DMS53 treated with DMSO at 0.1 percent for 48 hours (cell line): ENCODE data around the gene ABHD16A.
"Not testable (repeated sequence)": the region's sequence is repeated elsewhere in the genome, so short reads cannot be mapped to it uniquely, and the experiment has no call there.

Experiments
- DNase-seq: peaks from one replicate; lab custom pipeline; 2025; ENCODE audit not compliant: unreplicated experiment; lab: John Stamatoyannopoulos, UW

Gene ABHD16A

DNA sequence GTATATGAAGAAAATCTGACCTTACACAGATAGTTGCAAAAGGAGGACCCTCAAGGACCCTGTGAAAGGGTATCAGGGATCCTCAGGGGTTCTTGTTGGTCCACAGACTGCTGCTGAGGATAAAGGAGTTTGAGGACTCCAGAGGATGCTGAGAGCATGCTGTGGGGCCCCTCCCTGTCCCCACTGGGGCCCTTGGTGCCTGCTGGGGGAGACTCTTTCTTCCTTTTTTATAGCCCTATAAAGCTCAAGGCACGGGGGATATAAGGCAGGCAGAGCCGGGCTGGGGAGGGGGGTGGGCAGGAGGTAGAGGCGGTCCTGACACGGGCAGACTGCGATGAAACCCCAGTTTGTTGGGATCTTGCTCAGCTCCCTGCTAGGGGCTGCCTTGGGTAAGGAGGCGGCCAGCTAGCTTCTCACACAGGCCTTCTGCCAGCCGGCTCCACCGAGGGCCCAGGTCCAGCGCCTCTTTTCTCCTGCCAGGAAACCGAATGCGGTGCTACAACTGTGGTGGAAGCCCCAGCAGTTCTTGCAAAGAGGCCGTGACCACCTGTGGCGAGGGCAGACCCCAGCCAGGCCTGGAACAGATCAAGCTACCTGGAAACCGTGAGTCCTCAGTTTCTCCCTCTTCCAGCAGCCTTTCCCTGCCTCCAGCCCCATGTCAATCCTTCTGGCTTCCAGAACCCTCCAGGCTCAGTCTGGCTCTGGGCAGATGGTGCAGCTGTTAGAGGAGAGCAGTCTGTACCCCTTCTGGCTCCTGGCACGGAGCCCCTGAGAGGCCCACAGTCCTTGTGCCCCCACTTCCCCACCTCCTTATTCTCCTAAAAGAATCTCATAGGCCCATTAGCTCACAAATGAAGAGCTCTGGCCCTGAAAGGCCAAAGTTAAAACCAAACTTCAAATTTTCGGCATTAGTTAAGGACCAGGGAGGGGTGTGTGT, 12.2 kb upstream of the ABHD16A start, which contains the start of gene LY6G6D:
Gene LY6G6D, plus strand, starts transcription at position 327 of the 937 bp plus-strand sequence. Its CDS starts 8 bp downstream, at position 335.
- DNase-seq: no peak

DNA sequence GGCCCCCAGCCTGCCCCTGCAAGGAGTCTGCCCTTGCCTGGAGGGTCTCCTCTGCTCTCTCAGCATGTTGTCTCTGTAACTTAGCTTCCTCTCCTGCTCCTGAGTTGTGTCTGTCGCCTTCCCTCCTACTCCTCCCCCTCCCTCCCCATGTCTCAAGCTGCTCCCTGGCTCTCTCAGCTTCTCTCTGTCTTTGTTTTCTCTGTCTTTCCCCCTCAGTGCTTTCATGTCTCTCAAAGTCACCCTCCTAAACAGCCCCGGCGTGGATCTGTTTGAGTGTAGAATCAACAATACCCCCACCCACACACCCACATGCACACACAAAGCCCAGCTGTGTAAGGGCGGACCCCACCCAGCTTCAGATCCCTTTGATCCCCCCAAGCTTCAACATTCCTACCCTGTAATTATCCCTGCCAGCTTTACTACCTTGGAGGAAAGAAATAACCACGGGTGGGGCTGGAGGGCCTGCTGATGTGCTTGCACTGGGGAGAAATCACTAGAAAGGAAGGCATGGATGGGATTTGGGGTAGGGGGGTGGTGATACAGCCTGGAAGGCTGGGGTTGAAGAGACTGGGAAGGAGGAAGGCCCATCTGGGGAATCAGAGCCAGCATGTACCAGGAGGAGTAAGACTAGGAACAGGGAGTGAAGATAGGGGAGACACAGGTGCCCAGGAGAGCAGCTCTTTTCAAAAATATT, 11.0 kb upstream of the ABHD16A start:
- no peak for DNase-seq

DNA sequence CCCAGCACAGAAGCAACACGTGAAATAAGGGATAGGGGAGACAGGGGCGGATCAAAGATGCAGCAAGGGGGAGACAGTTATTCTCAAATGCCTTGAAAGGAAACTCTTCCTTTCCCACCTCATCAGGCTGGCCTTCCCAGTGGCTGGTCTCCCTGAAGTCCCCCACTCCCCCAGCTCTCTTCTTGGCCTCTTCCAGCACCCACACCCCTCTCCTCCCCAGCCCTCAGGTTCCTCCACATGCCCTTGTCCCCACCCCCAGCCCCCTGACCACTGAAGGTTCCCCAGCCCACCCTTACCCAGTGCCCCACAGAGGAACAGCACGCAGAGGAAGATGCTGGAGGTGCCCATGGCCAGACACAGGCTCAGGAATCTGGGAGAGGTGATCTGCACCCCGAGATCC, 10.3 kb upstream of the ABHD16A start:
- no peak for DNase-seq

GRCh38 chr6:31712296-31712695, 9.2 kb upstream of the ABHD16A start:
- no peak for DNase-seq

DNA sequence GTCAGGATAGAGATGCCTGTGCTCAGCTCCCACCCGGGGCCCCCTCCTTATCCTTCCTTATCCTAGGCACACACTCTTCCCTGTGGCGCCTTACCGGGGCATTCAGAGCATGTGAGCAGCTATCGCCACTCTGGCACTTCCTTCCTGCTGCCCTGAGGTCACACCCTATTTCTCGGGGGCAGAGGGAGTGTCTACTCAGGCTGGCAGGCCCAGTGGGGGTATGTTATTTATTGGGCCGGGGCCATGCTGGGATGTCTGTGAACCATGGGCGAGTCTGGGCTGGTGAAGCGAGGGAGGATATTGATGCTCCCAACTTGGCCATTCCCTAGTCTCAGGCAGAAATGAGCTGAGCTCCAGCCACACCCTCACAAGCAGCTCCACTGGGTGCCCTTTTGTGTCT, 8.1 kb upstream of the ABHD16A start:
- DNase-seq: no peak

DNA sequence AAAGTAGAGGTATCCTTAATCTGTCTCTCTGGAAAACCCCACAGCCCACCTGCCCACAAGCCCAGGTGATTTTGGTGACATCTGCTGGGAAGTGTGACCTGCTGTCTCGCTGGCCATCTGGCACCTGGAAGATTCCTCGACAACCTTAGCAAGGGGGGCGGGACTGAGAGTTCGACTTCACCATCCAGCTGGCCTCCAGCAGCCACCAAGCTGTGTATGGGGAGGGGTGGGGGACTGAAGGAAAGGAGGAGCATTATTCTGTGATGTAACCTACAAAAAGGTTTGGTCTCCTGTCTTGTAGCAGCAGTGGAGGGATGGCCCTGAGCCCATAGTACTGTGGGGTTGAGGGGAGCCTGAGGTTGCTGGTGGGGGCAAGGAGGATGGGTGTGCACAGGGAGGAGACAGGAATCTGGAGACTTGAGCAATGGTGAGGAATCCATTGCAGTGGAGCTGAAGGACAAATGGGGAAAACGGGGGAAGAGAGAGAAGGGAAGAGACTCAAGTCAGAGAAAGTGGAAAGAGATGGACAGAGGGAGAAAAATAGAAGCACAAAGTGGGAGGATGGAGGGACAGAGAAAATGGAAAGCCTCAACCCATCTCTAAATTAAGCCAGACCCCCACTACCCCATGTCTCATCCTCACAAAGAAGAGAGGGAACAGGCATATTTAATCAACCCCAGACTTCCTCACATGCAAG, 7.5 kb upstream of the ABHD16A start:
- no peak for DNase-seq

DNA sequence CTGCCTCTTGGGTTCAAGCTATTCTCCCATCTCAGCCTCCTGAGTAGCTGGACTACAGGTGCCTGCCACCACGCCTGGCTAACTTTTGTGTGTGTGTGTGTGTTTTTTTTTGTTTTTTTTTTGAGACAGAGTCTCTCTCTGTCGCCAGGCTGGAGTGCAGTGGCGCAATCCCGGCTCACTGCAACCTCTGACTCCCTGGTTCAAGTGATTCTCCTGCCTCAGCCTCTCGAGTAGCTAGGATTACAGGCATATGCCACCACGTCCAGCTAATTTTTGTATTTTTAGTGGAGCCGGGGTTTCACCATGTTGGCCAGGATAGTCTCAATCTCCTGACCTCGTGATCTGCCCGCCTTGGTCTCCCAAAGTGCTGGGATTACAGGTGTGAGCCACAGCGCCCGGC, 6.0 kb upstream of the ABHD16A start:
- DNase-seq: not testable (repeated sequence)

DNA sequence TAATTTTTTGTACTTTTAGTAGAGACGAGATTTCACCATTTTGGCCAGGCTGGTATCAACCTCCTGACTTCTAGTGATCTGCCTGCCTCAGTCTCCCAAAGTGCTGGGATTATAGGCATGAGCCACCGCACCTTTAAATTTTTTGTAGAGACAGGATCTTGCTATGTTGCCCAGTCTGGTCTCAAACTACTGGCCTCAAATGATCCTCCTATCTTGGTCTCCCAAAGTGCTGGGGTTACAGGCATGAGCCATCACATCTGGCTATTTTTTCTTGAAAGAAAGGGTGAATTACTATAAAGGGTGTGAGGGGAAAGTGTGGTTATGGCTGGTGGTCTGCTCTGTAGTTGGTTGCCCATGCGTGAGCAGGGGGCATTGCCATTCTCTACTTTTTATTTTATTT, 5.1 kb upstream of the ABHD16A start:
- DNase-seq: no peak

DNA sequence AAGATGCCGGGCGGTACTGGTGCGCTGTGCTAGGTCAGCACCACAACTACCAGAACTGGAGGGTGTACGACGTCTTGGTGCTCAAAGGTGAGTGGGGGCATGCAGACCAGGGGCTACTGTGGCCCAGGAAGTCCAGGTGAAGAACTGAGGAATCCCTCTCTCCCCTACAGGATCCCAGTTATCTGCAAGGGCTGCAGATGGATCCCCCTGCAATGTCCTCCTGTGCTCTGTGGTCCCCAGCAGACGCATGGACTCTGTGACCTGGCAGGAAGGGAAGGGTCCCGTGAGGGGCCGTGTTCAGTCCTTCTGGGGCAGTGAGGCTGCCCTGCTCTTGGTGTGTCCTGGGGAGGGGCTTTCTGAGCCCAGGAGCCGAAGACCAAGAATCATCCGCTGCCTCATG, 4.6 kb upstream of the ABHD16A start:
- DNase-seq: no peak

DNA sequence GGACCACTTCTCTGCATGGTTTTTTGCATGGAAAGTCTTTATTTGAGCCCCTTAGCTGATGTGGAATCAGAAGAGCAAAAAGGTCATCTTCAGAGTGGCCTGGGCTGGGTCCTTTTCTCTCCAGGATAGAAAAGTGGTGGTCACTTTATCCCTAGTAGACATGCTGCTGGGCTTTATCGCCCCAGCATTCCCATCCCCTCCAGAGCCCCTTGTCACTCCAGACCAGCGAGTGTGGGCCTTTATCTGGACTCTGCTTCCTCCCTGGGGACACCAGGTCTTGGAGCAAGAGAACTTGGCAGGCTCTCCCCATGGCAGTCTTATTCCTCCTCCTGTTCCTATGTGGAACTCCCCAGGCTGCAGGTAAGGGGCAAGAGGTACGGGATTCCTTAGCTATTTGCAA, 3.5 kb upstream of the ABHD16A start, which contains the start of gene LY6G6F:
Gene LY6G6F, plus strand, starts transcription at position 268 of the 400 bp plus-strand sequence. Its CDS starts 41 bp downstream, at position 309.
- DNase-seq: no peak

- no peak for DNase-seq
Observed at GRCh38 chr6:31705931-31706330, 2.8 kb upstream of the ABHD16A start.

DNA sequence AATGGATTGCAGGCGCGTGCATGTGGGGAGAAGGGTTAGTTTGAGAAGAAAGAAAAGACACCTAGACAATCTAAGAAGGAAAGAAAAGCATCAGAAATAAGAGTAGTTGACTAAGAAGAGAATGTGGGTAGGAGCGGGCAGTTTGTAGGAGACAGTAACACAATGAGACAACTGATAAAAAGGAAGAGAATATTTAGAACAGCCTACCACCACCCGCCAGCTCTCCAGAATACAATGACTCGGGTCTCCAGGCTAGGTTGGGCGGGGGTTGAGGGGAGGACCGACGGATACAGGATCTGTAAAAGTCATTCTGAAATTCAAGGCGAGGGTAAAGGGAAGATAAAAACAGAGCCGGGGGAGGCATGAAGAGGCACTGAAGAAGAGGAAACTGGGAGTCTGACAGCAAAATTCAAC, 712 bp downstream of the ABHD16A start:
- no peak for DNase-seq

DNA sequence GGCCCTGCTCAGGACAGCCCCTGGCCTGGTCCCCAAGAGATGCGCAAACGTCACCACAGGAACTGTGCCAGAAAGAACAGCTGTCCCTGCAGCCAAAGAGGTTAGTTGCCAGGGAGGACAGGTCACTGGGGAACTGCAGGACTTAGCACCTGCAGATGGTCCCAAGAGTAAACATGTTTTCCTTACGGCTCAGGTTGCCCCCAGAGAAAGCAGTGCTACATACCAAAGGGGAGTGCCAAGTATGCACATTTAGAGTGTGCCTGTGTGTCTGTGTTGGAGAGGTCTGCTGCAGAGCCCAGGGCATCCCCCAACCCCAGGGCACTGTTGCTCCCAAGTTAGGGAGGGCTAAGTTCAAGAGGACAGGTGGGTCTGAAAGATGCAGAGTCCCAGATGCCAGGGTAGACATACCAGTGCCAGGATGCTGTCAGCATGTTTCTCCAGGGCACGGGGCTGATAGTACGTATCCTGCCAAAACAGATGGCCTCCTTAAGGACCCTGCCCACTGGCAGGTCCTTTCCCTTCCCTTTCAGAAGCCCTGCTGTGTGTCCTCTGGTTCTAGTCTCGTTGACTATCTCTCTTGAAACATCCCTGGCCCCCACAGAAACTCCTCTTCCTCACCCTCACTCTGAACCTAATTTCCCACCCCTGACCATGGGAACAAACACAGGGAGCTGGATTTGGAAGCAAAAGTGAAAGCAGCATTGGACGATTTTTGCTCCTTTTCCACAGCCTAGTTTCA, 1.3 kb downstream of the ABHD16A start:
- no peak for DNase-seq

- no peak for DNase-seq
Observed at GRCh38 chr6:31700740-31701401, 2.3 kb downstream of the ABHD16A start.

DNA sequence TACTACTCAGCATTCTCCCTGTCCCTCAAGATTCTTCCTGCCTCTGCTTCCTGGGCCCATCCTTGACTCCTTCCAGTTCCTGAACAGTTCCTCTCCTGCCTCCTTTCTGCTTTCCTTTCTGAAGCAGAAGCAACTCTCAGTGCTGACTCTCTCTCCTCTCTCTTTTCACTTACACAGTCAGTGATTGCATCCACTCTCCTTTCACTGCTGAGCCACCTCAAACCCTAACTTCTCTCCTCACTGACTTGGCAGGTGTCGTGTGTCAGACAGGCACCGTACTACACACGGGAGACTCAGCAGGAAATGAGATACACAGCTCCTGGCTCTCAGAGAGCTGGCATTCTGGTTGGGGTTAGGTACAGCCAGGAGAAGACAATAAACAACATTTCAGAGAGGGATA, 5.6 kb downstream of the ABHD16A start:
- no peak for DNase-seq

DNA sequence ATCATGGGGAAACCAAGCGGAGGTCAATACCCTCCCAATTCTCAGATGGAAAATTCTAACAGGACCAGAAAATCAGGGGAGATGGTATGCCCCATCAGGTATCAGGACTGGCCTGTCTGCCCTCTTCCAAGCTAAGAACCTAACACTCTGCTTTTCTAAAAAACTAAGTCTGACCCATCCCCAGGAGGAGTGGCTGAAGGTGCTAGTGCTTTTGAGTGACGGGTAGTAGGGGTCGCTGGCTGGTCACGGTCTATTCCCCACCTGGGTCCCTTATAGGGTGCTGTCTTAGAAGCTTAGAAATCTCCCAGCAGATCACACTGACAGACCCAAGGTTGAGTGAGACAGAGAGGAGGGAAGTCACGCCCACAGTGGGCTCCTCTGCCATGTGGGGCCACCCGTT, 9.6 kb downstream of the ABHD16A start:
- DNase-seq: no peak

GRCh38 chr6:31692886-31693285, 10.2 kb downstream of the ABHD16A start:
- DNase-seq: no peak

DNA sequence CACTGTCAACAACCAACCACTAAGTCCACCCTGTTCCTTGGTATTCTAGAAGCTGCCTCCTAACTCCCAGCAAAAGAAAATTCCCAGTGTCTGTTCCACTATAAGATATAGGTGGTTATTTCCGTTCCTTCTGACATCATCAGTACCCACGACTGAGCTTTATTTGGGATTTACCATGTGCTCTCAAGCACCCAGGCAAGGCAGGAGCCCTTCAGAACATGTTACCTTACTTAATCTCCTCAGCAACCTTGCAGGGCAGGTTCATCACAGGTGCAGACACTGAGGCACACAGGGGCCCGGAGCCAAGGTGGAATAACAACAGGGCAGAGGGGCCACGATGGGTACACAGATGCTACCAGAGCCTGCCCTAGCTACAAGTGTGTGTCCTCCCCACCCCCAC, 10.8 kb downstream of the ABHD16A start:
- no peak for DNase-seq

DNA sequence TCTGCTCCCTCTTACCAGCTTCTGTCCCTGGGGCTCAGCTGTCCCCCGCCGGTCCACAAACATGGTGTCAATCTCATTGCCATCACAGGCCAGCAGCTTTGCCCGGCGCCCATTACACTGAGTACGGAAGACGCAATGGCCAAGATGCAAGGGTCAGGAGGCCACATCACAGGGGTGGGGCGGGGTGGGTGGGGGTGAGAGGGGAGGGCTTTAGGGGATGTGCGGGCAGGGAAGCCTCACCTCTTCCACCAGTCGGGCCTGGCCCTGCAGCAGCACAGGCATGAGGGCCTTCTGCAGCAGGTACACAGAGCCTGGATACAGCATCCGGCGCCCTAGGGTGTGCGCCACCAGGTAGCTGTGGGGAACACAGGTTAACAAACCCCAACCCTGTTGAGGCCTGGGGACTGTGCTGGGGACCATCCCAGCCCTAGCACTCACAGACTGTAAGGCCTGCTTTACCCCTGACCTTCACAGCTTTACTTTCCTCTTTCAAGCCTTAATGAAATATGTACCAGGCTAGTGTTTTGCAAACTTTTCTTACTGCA, 11.5 kb downstream of the ABHD16A start:
- no peak for DNase-seq

DNA sequence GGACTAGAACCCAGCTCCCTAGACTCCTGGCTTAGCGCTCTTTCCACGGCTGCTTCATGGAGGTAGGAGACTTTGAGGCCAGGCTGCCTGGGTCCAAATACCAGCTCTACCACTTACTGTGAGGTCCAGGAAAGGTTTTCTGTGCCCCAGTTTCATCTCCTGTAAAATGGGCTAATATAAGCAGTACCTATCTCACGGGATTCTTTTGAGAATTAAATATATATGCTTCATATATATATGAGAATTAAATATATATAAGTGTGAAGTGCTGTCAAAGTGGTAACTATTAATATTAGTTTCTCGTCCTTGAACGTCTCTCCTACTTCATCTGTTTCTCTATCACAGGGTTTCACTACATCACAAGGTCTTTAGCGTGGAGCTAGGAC, 12.1 kb downstream of the ABHD16A start:
- DNase-seq: no peak
